HEK293T (cell line): ENCODE data around the gene PLXNB1.

Experiments
- CTCF ChIA-PET: fragments of 350-600 bp; formaldehyde crosslinking; extraction: SDS; loops from one replicate; lab custom pipeline; 2021; ENCODE audit warnings: antibody characterized with exemption, inconsistent platforms; lab: Yijun Ruan, JAX
- POLR2A ChIA-PET: fragments of 350-600 bp; formaldehyde crosslinking; extraction: SDS; loops from one replicate; lab custom pipeline; 2020; ENCODE audit warnings: antibody characterized with exemption, inconsistent platforms; lab: Yijun Ruan, JAX
- DNase-seq: peaks from one replicate; pipeline ENCODE4 v3.0.0; 2012; ENCODE audit warnings: mixed read lengths; ENCODE audit errors: extremely low spot score
- ARNT ChIP-seq: fragments of 450-650 bp; IDR thresholded peaks from 2 replicates; pipeline ENCODE4 v1.6.1; 2017; ENCODE audit warnings: mild to moderate bottlenecking
- BHLHE40 ChIP-seq: fragments of 450-650 bp; IDR thresholded peaks from 2 replicates; pipeline ENCODE4 v1.6.1; 2016; ENCODE audit warnings: mild to moderate bottlenecking, moderate library complexity, borderline replicate concordance
- CTBP1 ChIP-seq: fragments of 450-650 bp; IDR thresholded peaks from 2 replicates; pipeline ENCODE4 v1.6.1; 2016; ENCODE audit warnings: borderline replicate concordance
- ELF4 ChIP-seq: fragments of 450-650 bp; IDR thresholded peaks from 2 replicates; pipeline ENCODE4 v1.6.1; 2017; ENCODE audit warnings: antibody characterized with exemption
- FOXA1 ChIP-seq: fragments of 450-650 bp; IDR thresholded peaks from 2 replicates; pipeline ENCODE4 v1.6.1; 2016; ENCODE audit warnings: mild to moderate bottlenecking
- FOXK2 ChIP-seq: fragments of 450-650 bp; IDR thresholded peaks from 2 replicates; pipeline ENCODE4 v1.6.1; 2016; ENCODE audit warnings: mild to moderate bottlenecking
- FOXM1 ChIP-seq: fragments of 450-650 bp; IDR thresholded peaks from 2 replicates; pipeline ENCODE4 v1.6.1; 2017; ENCODE audit warnings: mild to moderate bottlenecking, borderline replicate concordance
- HDGF ChIP-seq: fragments of 450-650 bp; IDR thresholded peaks from 2 replicates; pipeline ENCODE4 v1.6.1; 2017; ENCODE audit warnings: antibody characterized with exemption, borderline replicate concordance
- L3MBTL2 ChIP-seq: fragments of 450-650 bp; conservative IDR thresholded peaks from 2 replicates; pipeline ENCODE4 v1.6.1; 2016; ENCODE audit warnings: mild to moderate bottlenecking
- LEF1 ChIP-seq: fragments of 450-650 bp; IDR thresholded peaks from 2 replicates; pipeline ENCODE4 v1.6.1; 2017; ENCODE audit warnings: mild to moderate bottlenecking, borderline replicate concordance
- NFRKB ChIP-seq: fragments of 450-650 bp; IDR thresholded peaks from 2 replicates; pipeline ENCODE4 v1.6.1; 2016; ENCODE audit warnings: mild to moderate bottlenecking, moderate library complexity
- SP1 ChIP-seq: fragments of 450-650 bp; IDR thresholded peaks from 2 replicates; pipeline ENCODE4 v1.6.1; 2017
- SUZ12 ChIP-seq: fragments of 450-650 bp; IDR thresholded peaks from 2 replicates; pipeline ENCODE4 v1.6.1; 2016; ENCODE audit warnings: mild to moderate bottlenecking
- TARDBP ChIP-seq: fragments of 450-650 bp; IDR thresholded peaks from 2 replicates; pipeline ENCODE4 v1.6.1; 2016
- ZNF384 ChIP-seq: fragments of 450-650 bp; IDR thresholded peaks from 2 replicates; pipeline ENCODE4 v1.6.1; 2016
- TF ChIP-seq, protein P1 (sequence below): fragments of 450-650 bp; IDR thresholded peaks from 2 replicates; pipeline ENCODE4 v1.6.1; 2016

PLXNB1 gene

DNA sequence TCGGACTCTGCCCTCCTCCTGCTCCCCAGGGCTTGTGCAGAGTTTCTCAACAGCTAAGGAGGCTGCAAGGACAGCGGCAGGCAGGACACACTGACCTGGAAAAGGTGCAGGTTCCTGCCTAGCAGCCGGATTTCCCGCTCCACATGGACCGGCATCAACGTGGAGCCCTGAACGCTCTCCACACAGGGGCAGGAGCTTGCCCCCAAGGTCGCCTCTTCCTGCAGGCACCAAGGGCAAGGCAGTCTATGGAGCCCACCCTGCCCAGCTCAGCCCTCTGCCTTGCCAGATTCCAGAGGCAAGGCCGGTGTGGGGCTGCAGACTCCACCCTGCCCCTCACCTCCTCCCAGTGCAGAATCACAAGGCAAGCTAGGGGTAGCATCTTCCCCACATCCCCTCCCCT, 10.7 kb downstream of the PLXNB1 start:
- TF ChIP-seq NFRKB: no peak
- TF ChIP-seq FOXM1: no peak
- no peak for TF ChIP-seq SP1
- no peak for TF ChIP-seq FOXA1
- no peak for TF ChIP-seq ELF4
- TF ChIP-seq, protein P1, sequence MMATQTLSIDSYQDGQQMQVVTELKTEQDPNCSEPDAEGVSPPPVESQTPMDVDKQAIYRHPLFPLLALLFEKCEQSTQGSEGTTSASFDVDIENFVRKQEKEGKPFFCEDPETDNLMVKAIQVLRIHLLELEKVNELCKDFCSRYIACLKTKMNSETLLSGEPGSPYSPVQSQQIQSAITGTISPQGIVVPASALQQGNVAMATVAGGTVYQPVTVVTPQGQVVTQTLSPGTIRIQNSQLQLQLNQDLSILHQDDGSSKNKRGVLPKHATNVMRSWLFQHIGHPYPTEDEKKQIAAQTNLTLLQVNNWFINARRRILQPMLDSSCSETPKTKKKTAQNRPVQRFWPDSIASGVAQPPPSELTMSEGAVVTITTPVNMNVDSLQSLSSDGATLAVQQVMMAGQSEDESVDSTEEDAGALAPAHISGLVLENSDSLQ: no peak
- CTCF ChIA-PET: interaction anchor here (3.4 kb wide), 1 partner anchor 17 kb away, joined by 20 read pairs; no protein-coding TSS in a partner anchor

DNA sequence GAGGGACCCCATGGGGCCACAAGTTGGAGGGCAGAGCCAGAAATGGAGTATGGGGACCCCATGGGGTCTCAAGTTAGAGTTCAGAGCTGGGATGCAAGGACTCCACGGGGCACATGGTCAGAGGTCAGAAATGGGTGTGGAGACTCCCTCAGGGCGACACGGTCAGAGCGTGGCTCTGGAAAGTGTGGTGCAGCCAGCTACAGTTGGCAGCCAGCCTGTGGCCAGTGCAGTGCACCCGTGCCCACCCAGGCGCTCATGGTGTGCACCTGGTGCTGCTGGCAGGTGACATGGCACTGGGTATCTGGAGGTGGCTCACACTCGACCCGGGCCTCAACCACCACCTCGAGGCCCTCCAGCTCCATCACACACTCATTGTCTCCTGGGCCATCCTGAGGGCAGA, 11.2 kb downstream of the PLXNB1 start:
- CTCF ChIA-PET: interaction anchor here (0.5 to 3.4 kb wide), 2 partner anchors 17 to 33 kb away, joined by 4 to 20 read pairs; no protein-coding TSS in a partner anchor
- TF ChIP-seq CTBP1 (no peak), SP1 (no peak), FOXA1 (no peak), HDGF (no peak), BHLHE40 (no peak), ELF4 (no peak), L3MBTL2 (no peak), ZNF384 (no peak), TARDBP (no peak), FOXK2 (no peak), NFRKB (no peak), LEF1 (no peak), SUZ12 (no peak), FOXM1 (no peak), ARNT (no peak)
- TF ChIP-seq, protein P1: no peak
- DNase-seq: no peak
- POLR2A ChIA-PET: interaction anchor here (1.2 to 1.5 kb wide), 2 partner anchors 10 to 21 kb away, joined by 3 to 7 read pairs; partner anchors contain the start of gene CCDC51

More for the DNA sequence above, 10.7 kb downstream of the PLXNB1 start:
- POLR2A ChIA-PET: interaction anchor here (0.8 to 1.5 kb wide), 3 partner anchors 9 to 20 kb away, joined by 3 to 7 read pairs (median 3); partner anchors contain the start of gene CCDC51
- no peak for DNase-seq

DNA sequence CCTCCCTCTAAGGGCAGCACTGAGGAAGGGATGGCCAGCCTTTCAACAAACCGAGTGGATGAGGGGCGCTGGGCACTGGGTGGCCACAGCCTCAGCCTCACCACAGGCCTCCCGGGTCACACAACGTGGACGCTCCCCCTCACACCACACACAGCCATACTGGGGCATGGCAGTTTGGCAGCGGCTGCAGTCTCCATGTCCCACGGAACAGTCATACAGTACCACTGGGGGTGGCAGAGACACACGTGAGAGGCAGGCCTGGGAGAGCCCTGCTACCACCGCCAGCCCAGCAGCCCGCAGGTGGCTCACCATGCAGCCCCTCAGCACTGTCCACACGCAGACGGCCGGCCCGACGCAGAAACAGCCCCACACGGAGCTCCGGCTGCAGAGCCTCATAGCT, 11.7 kb downstream of the PLXNB1 start:
- TF ChIP-seq FOXK2 (no peak), CTBP1 (no peak)
- POLR2A ChIA-PET: no interaction called here
- CTCF ChIA-PET: interaction anchor here (0.5 kb wide), 1 partner anchor 32 kb away, joined by 4 read pairs; no protein-coding TSS in a partner anchor
- no peak for DNase-seq

DNA sequence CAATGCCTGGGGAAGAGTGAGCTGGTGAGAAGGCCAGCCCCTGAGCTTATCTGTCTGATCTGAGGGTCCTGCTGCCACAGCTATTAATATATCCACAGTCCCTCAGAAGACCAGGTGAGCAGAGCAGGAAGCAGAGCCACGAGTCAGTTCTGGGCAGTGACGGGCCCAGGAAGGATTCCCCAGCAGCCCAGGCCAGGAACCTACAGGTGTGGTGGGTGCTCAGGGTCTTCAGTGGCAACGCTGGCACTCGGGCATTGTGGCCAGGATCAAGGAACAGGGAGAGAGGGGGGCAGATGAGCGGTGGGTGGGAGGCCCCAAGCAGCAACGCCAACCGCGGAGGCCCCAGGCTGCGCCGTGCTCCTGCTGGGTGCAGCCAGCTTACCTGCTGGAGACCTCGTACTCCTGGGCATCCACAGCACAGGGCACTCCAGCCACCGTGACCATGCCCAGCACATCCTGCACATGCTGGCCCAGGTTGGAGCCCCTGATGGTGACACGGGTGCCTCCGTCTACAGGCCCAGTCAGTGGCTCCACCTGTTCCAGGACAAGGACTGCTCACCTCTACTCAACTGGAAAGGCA, 12.3 kb downstream of the PLXNB1 start:
- DNase-seq: no peak
- POLR2A ChIA-PET: no interaction called here
- CTCF ChIA-PET: interaction anchor here (0.9 kb wide), 1 partner anchor 19 kb away, joined by 4 read pairs; no protein-coding TSS in a partner anchor
- no peak for TF ChIP-seq FOXM1
- no peak for TF ChIP-seq ARNT
- TF ChIP-seq NFRKB: no peak
- TF ChIP-seq LEF1: no peak
- no peak for TF ChIP-seq ZNF384
- TF ChIP-seq FOXK2: no peak
- no peak for TF ChIP-seq TARDBP
- no peak for TF ChIP-seq FOXA1
- TF ChIP-seq SP1: no peak
- no peak for TF ChIP-seq BHLHE40
- no peak for TF ChIP-seq CTBP1
- no peak for TF ChIP-seq L3MBTL2
- TF ChIP-seq SUZ12: no peak
- TF ChIP-seq, protein P1: no peak
- TF ChIP-seq ELF4: no peak
- no peak for TF ChIP-seq HDGF

DNA sequence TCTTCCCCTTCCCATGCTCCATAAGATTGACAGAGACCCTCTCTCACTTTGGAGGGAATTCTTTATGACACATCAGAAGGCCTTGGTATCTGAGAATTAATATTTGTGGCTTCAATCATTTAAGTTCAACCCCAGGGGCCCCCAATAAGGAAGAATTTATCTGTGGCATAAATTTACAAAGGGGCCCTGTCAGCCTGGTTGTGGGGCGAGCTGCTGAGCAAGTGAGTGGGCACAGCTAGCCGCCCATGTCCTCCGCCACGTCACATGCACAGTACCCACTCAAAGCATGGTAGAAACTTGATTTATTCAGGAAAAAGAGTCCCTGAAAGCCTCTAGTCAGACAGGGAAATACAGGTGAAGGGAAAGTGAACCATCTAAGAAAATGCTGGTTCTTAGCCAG, 13.3 kb downstream of the PLXNB1 start:
- DNase-seq: no peak
- TF ChIP-seq, protein P1: no peak
- no peak for TF ChIP-seq SP1
- TF ChIP-seq CTBP1: no peak
- TF ChIP-seq FOXK2: no peak
- TF ChIP-seq ELF4: no peak
- no peak for TF ChIP-seq BHLHE40
- no peak for TF ChIP-seq ARNT
- no peak for TF ChIP-seq SUZ12
- no peak for TF ChIP-seq FOXA1
- TF ChIP-seq TARDBP: no peak
- TF ChIP-seq FOXM1: no peak
- POLR2A ChIA-PET: no interaction called here
- CTCF ChIA-PET: interaction anchor here (2.8 kb wide), 1 partner anchor 19 kb away, joined by 15 read pairs; no protein-coding TSS in a partner anchor

DNA sequence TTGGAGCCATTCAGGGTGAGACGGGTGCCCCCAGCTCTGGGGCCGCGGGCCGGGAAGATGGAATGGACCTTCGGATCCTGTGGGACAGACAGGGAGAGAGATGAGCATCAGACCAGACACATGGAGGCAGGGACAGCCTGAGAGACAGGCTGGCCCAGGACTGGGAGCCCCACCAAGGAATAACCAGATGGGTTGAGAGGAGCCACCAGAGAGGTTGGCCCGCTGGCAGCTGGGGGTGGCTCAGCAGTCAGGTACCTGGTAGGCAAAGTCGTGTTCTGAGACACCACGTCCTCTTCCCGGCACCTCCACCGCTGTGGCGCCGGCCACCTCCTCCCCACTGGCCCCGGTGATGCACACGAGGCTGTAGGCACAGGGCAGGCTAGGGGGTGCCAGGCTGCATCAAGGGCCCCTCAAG, 13.8 kb downstream of the PLXNB1 start:
- no peak for DNase-seq
- TF ChIP-seq CTBP1 (no peak), FOXA1 (no peak), HDGF (no peak), SUZ12 (no peak)
- CTCF ChIA-PET: interaction anchor here (2.8 kb wide), 1 partner anchor 20 kb away, joined by 15 read pairs; no protein-coding TSS in a partner anchor
- POLR2A ChIA-PET: no interaction called here
